Upper lobe of right lung (tissue), 1 donor: ENCODE data around the gene BORCS5. TPM values are rescaled to one million over a fixed set of nuclear protein-coding genes. Genes with fewer than 3 reads are reported as not detected.

Experiments used
- ATAC-seq: fragments of 200-7000 bp; cut with Tn5 transposase; one replicate; pipeline ENCODE4 v1.9.1; 2020; ENCODE audit warnings: mild to moderate bottlenecking, moderate library complexity
- DNase-seq: peaks from one replicate; pipeline ENCODE4 v3.0.0-alpha.2; 2020
- H3K27ac ChIP-seq: fragments of 200-600 bp; one replicate; pipeline ENCODE4 v1.8.0; 2022
- H3K27me3 ChIP-seq: fragments of 200-600 bp; one replicate; pipeline ENCODE4 v1.8.0; 2022; ENCODE audit warnings: mild to moderate bottlenecking
- H3K36me3 ChIP-seq: fragments of 200-600 bp; one replicate; pipeline ENCODE4 v1.8.0; 2022
- H3K4me1 ChIP-seq: fragments of 200-600 bp; one replicate; pipeline ENCODE4 v1.8.0; 2022
- H3K4me3 ChIP-seq: fragments of 200-600 bp; one replicate; pipeline ENCODE4 v1.8.0; 2022; ENCODE audit warnings: mild to moderate bottlenecking
- H3K9me3 ChIP-seq: fragments of 200-600 bp; one replicate; pipeline ENCODE4 v1.8.0; 2022
- intact Hi-C: fragments of 100-400 bp; cut with DNase I; formaldehyde crosslinking; loops from one replicate; pipeline ENCODE4 v1.11.0; 2022
- total RNA-seq: library from RNA; stranded (reverse); fragmentation: NEBNext Ultra II Directional; extraction: Animal tissue kit (Norgen Biotek cat#: 25700); gene quantifications from one replicate; pipeline ENCODE4 v1.2.1, GENCODE V29; 2021
- TF ChIP-seq, protein P1 (sequence below): fragments of 200-600 bp; IDR thresholded peaks from one replicate; pipeline ENCODE4 v1.8.0; 2022; ENCODE audit warnings: antibody characterized with exemption
- donor health status: DM: no; HTN: yes; CAD: no; lungs with severe emphysema.

The BORCS5 gene
- total RNA-seq, 1 donor from 2014 or later = 14.0 TPM

DNA sequence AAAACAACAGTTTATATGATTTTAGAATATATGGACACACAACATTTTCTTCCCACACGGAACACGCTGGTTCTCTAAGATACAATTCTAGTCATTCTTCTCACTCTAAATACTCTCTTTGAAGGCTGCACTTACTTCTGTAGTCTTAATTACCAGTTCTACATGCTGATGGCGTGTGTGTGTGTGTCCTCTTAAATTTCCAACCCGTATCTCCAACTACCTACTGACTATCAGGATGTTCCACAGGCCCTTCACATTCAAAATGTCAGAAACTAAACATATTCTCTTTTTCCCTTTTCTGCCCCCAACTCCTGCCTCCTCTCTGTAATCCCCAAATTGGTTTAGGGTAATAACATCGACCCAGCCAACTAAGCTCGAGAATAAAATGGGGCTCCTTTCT, 130.6 kb downstream of the BORCS5 start:
- no peaks in the 10 kb centered on the region for H3K27me3 ChIP-seq
- H3K9me3 ChIP-seq = no peaks in the 10 kb centered on the region
- DNase-seq = no peak
- TF ChIP-seq, protein P1, sequence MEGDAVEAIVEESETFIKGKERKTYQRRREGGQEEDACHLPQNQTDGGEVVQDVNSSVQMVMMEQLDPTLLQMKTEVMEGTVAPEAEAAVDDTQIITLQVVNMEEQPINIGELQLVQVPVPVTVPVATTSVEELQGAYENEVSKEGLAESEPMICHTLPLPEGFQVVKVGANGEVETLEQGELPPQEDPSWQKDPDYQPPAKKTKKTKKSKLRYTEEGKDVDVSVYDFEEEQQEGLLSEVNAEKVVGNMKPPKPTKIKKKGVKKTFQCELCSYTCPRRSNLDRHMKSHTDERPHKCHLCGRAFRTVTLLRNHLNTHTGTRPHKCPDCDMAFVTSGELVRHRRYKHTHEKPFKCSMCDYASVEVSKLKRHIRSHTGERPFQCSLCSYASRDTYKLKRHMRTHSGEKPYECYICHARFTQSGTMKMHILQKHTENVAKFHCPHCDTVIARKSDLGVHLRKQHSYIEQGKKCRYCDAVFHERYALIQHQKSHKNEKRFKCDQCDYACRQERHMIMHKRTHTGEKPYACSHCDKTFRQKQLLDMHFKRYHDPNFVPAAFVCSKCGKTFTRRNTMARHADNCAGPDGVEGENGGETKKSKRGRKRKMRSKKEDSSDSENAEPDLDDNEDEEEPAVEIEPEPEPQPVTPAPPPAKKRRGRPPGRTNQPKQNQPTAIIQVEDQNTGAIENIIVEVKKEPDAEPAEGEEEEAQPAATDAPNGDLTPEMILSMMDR = no peak
- ATAC-seq = no peak
- H3K27ac ChIP-seq = no peak overlapping the region
- peaks cover 22% of the 10 kb centered on the region for H3K36me3 ChIP-seq
- H3K4me1 ChIP-seq = peaks cover 11% of the 10 kb centered on the region
- intact Hi-C loops = no loop called here
- no peak overlapping the region for H3K4me3 ChIP-seq

DNA sequence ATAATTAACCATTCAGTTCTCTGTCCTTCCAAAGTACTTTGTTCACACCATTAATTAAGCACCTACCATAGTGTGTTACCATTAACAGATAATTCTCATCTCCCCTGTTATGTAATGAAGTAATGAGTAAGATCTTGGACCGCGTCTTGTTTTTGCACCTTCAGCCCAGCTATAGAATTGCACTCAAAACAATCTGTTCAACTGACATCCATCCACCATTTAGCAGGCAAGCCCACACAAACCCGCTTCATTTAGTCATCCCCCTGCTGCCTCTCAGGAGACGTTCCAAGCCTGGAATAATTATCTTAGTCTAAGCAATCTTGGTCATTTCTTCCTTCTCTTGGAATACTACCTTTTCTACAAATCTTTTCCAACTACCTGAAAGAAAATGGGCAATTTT, 131.4 kb downstream of the BORCS5 start:
- H3K4me1 ChIP-seq = peaks cover 3% of the 10 kb centered on the region
- TF ChIP-seq, protein P1 = no peak
- intact Hi-C loops = no loop called here
- H3K27ac ChIP-seq = no peak overlapping the region
- ATAC-seq (no peak), DNase-seq (no peak)
- H3K36me3 ChIP-seq = peaks cover 22% of the 10 kb centered on the region
- no peak overlapping the region for H3K4me3 ChIP-seq
- no peaks in the 10 kb centered on the region for H3K27me3 ChIP-seq
- no peaks in the 10 kb centered on the region for H3K9me3 ChIP-seq

DNA sequence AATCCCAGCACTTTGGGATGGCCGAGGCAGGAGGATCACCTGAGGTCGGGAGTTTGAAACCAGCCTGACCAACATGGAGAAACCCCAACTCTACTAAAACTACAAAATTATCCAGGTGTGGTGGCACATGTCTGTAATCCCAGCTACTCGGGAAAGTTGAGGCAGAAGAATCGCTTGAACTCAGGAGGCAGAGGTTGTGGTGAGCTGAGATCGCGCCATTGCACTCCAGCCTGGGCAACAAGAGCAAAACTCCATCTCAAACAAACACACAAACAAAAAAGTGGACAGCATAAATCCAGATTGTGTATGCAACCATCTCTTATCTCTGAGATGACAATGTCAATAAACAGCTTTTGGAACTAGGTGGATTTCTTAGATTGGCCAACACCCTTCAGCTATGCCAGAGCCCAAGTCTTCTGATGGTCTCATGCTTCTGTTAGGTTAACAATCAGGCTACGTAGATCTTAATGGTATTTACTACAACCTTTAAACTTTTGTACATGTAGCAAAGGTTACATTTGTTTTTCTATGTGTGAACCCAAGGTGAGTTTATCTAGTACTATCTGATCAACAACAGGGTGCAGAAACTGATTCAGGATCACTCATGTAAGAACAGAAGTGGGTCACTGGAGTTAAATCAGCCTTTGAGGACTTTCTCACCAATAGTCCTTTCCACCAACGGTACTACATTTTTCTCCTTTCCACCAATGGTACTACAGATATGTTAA, 132.1 kb downstream of the BORCS5 start:
- H3K27me3 ChIP-seq = no peaks in the 10 kb centered on the region
- no peaks in the 10 kb centered on the region for H3K9me3 ChIP-seq
- no peak overlapping the region for H3K4me3 ChIP-seq
- intact Hi-C loops = no loop called here
- no peaks in the 10 kb centered on the region for H3K4me1 ChIP-seq
- TF ChIP-seq, protein P1 = no peak
- DNase-seq (no peak), ATAC-seq (no peak)
- H3K27ac ChIP-seq = no peak overlapping the region
- H3K36me3 ChIP-seq = peaks cover 21% of the 10 kb centered on the region

DNA sequence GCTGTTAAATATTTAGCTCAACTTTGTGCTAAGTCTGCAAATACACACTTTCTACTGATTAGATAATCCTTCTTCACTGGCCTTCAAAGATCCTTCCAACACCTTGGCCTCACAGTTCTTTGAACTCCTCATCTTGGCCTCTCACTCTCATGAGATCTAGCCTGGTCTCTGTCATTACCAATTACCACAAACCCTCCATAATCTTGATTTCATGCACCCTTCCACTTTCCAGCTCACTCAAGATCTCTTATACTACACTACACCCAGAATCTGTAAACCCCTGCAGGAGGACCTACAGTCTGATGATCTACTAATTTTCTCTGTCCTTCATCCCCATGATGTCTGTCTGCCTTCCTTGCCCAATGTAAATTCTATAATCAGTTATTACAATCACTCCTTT, 134.7 kb downstream of the BORCS5 start:
- intact Hi-C loops = no loop called here
- H3K4me1 ChIP-seq = no peaks in the 10 kb centered on the region
- H3K4me3 ChIP-seq = no peak overlapping the region
- no peak overlapping the region for H3K27ac ChIP-seq
- DNase-seq = no peak
- TF ChIP-seq, protein P1 = no peak
- ATAC-seq = no peak
- H3K9me3 ChIP-seq = no peaks in the 10 kb centered on the region
- peaks cover 4% of the 10 kb centered on the region for H3K36me3 ChIP-seq
- H3K27me3 ChIP-seq = no peaks in the 10 kb centered on the region

DNA sequence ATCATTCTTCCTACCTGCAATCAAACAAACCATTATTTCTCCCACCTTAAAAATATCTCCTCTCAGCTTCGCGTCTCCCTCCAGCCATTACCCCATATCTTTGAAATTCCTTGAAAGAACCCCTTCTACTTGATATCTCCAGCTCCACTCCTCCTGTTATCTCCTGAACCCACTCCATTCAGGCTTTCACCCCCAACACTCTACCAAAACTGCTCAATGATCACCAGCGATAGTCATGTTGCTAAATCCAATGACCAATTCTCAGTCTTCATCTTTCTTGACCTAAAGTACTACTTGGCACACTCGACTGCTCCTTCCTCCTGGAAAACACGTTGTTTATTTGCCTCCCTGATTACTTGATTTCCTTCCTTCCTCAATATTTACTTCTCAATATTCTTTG, 135.7 kb downstream of the BORCS5 start:
- H3K27me3 ChIP-seq = no peaks in the 10 kb centered on the region
- H3K9me3 ChIP-seq = no peaks in the 10 kb centered on the region
- no peaks in the 10 kb centered on the region for H3K4me1 ChIP-seq
- DNase-seq (no peak), ATAC-seq (no peak)
- TF ChIP-seq, protein P1 = no peak
- H3K36me3 ChIP-seq = no peaks in the 10 kb centered on the region
- no peak overlapping the region for H3K4me3 ChIP-seq
- no peak overlapping the region for H3K27ac ChIP-seq
- intact Hi-C loops = no loop called here

DNA sequence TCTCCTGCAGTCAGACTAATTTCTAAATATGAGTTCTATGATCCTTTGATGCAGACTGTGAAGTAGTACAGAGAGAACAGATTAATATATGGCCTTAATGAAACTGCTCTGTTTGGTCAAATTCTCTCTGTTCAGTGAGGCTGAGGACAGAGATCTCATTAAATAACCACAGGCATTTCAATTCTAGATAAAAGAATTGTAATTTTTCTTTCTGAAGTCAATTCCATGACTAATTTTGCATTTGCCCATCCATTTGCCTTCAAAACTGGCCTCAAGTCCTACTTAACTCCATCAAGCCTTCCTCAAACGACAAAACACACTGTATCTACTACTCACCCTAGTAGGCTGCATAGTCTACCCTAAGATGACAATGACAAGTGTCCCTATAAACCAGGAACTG, 138.7 kb downstream of the BORCS5 start:
- intact Hi-C loops = no loop called here
- H3K4me3 ChIP-seq = no peak overlapping the region
- H3K9me3 ChIP-seq = no peaks in the 10 kb centered on the region
- H3K4me1 ChIP-seq = no peaks in the 10 kb centered on the region
- H3K27me3 ChIP-seq = no peaks in the 10 kb centered on the region
- TF ChIP-seq, protein P1 = no peak
- DNase-seq (no peak), ATAC-seq (no peak)
- peaks cover 3% of the 10 kb centered on the region for H3K36me3 ChIP-seq
- no peak overlapping the region for H3K27ac ChIP-seq
